Measurements from ENCODE around the gene HSD17B3.

Gene HSD17B3

GRCh38 chr9:96289392-96289791, 12.6 kb downstream of the HSD17B3 start:
- ATAC-seq = no peak
- TF ChIP-seq ESRRG (CRISPR knock-in tag; IDR thresholded peaks at IDR 0.05) (no peak), TOX (CRISPR knock-in tag; IDR thresholded peaks at IDR 0.05; ENCODE audit: borderline replicate concordance) (no peak), CSDC2 (CRISPR knock-in tag; IDR thresholded peaks at IDR 0.05) (no peak), OSR1 (CRISPR knock-in tag; IDR thresholded peaks at IDR 0.05) (no peak)

GRCh38 chr9:96281641-96282040, 20.3 kb downstream of the HSD17B3 start:
- no peak for ATAC-seq
- TF ChIP-seq PPARA (CRISPR knock-in tag; IDR thresholded peaks at IDR 0.05; ENCODE audit: borderline replicate concordance) (no peak), ARNTL (CRISPR knock-in tag; IDR thresholded peaks at IDR 0.05; ENCODE audit: borderline replicate concordance, low read depth) (no peak)

- no peak for TF ChIP-seq TOX (CRISPR knock-in tag; IDR thresholded peaks at IDR 0.05; ENCODE audit: borderline replicate concordance)
- TF ChIP-seq ZFP3 (CRISPR knock-in tag; IDR thresholded peaks at IDR 0.05) = no peak
- TF ChIP-seq POU6F1 (CRISPR knock-in tag; IDR thresholded peaks at IDR 0.05; ENCODE audit: borderline replicate concordance, low read depth) = no peak
- TF ChIP-seq RARB (CRISPR knock-in tag; IDR thresholded peaks at IDR 0.05) = no peak
- no peak for TF ChIP-seq TCF4 (CRISPR knock-in tag; IDR thresholded peaks at IDR 0.05; ENCODE audit: borderline replicate concordance)
- no peak for TF ChIP-seq BACH2 (CRISPR knock-in tag; IDR thresholded peaks at IDR 0.05; ENCODE audit: borderline replicate concordance)
- no peak for TF ChIP-seq ZNF70 (CRISPR knock-in tag; IDR thresholded peaks at IDR 0.05)
- TF ChIP-seq PATZ1 (CRISPR knock-in tag; IDR thresholded peaks at IDR 0.05; ENCODE audit: borderline replicate concordance) = no peak
- no peak for TF ChIP-seq PPARA (CRISPR knock-in tag; IDR thresholded peaks at IDR 0.05; ENCODE audit: borderline replicate concordance)
- no peak for TF ChIP-seq CSDC2 (CRISPR knock-in tag; IDR thresholded peaks at IDR 0.05)
- TF ChIP-seq CSRNP3 (CRISPR knock-in tag; IDR thresholded peaks at IDR 0.05) = no peak
- no peak for TF ChIP-seq ARNTL (CRISPR knock-in tag; IDR thresholded peaks at IDR 0.05; ENCODE audit: borderline replicate concordance, low read depth)
- TF ChIP-seq SNAI2 (CRISPR knock-in tag; IDR thresholded peaks at IDR 0.05) = no peak
- TF ChIP-seq ESRRG (CRISPR knock-in tag; IDR thresholded peaks at IDR 0.05) = no peak
- no peak for TF ChIP-seq TSHZ2 (CRISPR knock-in tag; IDR thresholded peaks at IDR 0.05)
- TF ChIP-seq ZFP30 (CRISPR knock-in tag; IDR thresholded peaks at IDR 0.05) = no peak
- TF ChIP-seq CREB5 (CRISPR knock-in tag; IDR thresholded peaks at IDR 0.05; ENCODE audit: low read depth) = no peak
- TF ChIP-seq ZNF565 (CRISPR knock-in tag; conservative IDR thresholded peaks at IDR 0.05; ENCODE audit: low read depth) = no peak
- no peak for ATAC-seq
These were observed 22.0 kb downstream of the HSD17B3 start for GRCh38 chr9:96279932-96280331.

- TF ChIP-seq ZFP30 (CRISPR knock-in tag; IDR thresholded peaks at IDR 0.05) (no peak), ZFP3 (CRISPR knock-in tag; IDR thresholded peaks at IDR 0.05) (no peak), ARNTL (CRISPR knock-in tag; IDR thresholded peaks at IDR 0.05; ENCODE audit: borderline replicate concordance, low read depth) (no peak), PATZ1 (CRISPR knock-in tag; IDR thresholded peaks at IDR 0.05; ENCODE audit: borderline replicate concordance) (no peak)
- ATAC-seq = no peak
These were observed 27.0 kb downstream of the HSD17B3 start for GRCh38 chr9:96274939-96275338.
